Measurements from ENCODE around the gene HOXD4. TPM values are rescaled to one million over a fixed set of nuclear protein-coding genes. Genes with fewer than 3 reads are reported as not detected.

Gene HOXD4
- total and polyA plus RNA-seq, 12 donors: 0.13 to 1.6 (median 0.40) TPM; not detected in 2

DNA sequence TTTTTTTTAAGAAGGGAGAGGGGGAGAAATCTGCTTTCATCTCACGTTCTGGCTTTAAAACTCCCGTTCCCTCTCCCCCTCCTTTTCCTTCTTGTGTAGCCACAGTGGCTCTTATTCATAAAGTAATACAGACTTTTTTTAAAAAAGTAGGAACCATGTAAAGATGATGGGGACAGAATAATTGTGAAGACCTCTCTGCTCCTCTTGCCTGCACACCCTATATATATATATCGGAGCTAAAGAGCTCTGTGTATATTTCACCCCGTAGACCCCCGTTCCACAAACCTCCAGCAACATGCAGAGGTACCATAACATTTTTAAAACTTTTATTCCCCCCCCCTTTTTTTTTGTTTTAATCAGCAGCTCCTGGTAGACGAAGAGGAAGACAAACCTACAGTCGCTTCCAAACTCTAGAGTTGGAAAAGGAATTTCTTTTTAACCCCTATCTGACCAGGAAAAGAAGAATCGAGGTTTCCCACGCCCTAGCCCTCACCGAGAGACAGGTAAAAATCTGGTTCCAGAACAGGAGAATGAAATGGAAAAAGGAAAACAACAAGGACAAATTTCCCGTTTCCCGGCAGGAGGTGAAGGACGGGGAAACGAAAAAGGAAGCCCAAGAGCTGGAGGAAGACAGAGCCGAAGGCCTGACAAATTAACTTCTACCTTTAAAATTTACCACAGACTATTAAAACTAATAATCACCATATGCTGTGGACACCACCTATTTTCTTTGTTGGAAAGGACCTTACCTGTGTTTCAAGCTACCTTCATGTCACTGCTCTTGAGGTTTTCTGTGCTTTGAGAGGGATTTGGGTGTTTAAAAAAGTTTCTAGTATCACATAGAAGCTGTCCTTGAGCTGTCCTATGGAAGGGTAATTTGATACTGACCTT, 20.1 kb upstream of the HOXD4 start:
- Histone ChIP-seq H3K4me3 (peak overlapping the region in 6 of 10 donors; percentile 35 to 51 (median 42)), H3K27ac (peak overlapping the region in 2 of 10 donors; percentile 43 to 80), H3K27me3 (peaks cover 40 to 99% (median 96%) of the 10 kb centered on the region in 7 donors), H3K4me1 (peaks cover 0 to 45% (median 11%) of the 10 kb centered on the region in 9 donors), H3K9me3 (no peaks in the 10 kb centered on the region), H3K36me3 (no peaks in the 10 kb centered on the region)
- TF ChIP-seq, protein P1, sequence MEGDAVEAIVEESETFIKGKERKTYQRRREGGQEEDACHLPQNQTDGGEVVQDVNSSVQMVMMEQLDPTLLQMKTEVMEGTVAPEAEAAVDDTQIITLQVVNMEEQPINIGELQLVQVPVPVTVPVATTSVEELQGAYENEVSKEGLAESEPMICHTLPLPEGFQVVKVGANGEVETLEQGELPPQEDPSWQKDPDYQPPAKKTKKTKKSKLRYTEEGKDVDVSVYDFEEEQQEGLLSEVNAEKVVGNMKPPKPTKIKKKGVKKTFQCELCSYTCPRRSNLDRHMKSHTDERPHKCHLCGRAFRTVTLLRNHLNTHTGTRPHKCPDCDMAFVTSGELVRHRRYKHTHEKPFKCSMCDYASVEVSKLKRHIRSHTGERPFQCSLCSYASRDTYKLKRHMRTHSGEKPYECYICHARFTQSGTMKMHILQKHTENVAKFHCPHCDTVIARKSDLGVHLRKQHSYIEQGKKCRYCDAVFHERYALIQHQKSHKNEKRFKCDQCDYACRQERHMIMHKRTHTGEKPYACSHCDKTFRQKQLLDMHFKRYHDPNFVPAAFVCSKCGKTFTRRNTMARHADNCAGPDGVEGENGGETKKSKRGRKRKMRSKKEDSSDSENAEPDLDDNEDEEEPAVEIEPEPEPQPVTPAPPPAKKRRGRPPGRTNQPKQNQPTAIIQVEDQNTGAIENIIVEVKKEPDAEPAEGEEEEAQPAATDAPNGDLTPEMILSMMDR (IDR thresholded peaks at IDR 0.05): no peak
- 11 to 13% methylated on average over 15 of the region's 15 CpGs for WGBS, 2 donors
- intact Hi-C loops (cut with DNase I): loop anchor here in 2 of 10 donors (5.0 to 10.0 kb wide), 2 partner anchors 321 to 684 kb away; no protein-coding TSS in a partner anchor
- DNase-seq: no peak
- ATAC-seq: no peak

DNA sequence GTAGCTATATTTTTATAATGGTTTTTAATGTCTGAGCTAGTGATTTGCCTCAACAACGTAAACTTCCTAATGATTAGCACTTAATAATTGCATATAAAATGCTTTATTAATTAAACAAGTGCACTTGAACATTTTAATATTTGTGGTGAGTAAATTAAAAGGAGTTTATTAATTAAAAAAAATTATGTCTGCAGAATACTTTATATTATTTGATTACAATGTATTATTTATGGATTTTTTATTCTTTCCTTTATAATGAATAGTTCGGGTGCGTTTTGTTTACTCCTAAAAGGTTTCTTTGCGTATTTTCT, 19.5 kb upstream of the HOXD4 start:
- TF ChIP-seq, protein P1 (IDR thresholded peaks at IDR 0.05): no peak
- Histone ChIP-seq H3K27me3 (peaks cover 46 to 99% (median 96%) of the 10 kb centered on the region in 7 donors), H3K4me3 (peak overlapping the region in 3 of 10 donors; percentile 2 to 51 (median 36)), H3K27ac (peak overlapping the region in 1 of 10 donors; percentile 80), H3K36me3 (no peaks in the 10 kb centered on the region), H3K4me1 (peaks cover 0 to 51% (median 14%) of the 10 kb centered on the region in 9 donors), H3K9me3 (no peaks in the 10 kb centered on the region)
- no peak for DNase-seq
- intact Hi-C loops (cut with DNase I): loop anchor here in 2 of 10 donors (5.0 to 10.0 kb wide), 2 partner anchors 320 to 683 kb away; no protein-coding TSS in a partner anchor
- 23 to 27% methylated on average over 4 of the region's 4 CpGs for WGBS, 2 donors
- ATAC-seq: no peak

DNA sequence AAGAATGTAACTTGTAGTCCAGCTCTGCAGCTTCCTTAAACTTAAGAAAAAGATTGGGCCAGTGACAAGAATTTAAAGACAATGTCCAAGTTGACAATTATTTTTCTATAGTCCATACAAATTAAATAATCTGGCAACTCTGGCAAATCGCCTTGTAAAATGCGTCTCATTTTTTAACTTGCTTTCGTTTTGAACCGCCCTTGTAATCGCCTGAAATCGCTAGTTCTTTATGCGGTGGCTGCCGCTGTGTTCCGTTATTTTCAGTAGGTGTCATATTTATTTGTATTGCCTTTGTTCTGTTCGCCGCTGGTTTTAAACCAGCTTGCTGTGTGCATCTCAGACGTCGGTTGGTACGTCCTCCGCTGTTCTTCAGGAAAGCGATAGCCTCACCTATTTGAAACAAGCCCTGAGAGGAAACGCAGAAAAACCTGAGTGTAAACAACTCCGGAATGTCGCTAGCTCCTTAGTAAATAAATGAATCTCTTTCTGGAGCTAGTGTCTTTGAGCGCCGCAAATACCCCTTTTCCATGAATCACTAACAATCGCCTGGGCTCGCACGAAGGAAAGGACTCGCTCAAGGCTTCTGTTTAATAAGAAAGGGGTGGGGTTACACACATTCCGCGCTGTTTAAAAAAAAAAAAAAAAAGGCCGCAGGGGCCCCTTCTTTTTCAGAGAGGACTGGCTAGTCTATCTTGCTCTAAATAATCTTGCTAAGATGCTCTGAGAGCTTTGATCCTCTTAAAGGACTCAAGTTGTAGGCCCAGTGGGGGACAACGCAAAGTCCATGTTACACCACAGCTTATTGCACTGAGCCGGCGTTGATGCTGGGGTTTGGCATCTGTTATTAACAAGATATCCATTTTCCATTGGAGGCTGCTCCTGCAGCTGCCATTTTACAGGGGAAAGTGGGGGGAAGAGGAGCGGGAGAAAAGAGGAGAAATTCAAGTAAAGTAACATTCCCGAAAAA, 18.9 kb upstream of the HOXD4 start:
- TF ChIP-seq, protein P1 (IDR thresholded peaks at IDR 0.05): no peak
- Histone ChIP-seq H3K27ac (peak overlapping the region in 1 of 10 donors; percentile 0), H3K4me3 (peak overlapping the region in 6 of 10 donors; percentile 2 to 51 (median 26)), H3K9me3 (no peaks in the 10 kb centered on the region), H3K4me1 (peaks cover 0 to 47% (median 16%) of the 10 kb centered on the region in 9 donors), H3K36me3 (no peaks in the 10 kb centered on the region), H3K27me3 (peaks cover 52 to 99% (median 96%) of the 10 kb centered on the region in 7 donors)
- WGBS, 2 donors: 9 to 16% methylated on average over 33 of the region's 33 CpGs
- intact Hi-C loops (cut with DNase I): loop anchor here in 2 of 10 donors (5.0 to 10.0 kb wide), 2 partner anchors 320 to 682 kb away; no protein-coding TSS in a partner anchor
- DNase-seq: no peak
- no peak for ATAC-seq

DNA sequence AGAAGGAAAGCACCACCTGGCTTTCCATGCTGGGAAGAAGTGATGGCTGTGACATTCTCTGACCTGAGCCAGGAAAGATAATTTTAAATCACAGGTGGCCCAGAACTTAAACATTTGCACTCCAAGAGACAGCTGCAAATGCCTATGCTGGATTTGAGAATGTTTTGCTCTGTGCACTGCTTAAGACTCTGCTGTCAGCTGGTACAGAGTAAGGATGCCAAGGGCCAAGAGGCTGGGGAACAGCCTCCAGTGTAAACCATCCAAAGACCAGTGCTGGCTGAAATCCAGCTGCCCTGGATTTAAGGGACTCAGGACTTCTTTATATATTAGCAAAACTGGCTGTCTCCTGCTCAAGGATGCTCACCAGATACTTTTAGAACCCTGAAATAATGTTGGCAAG, 18.0 kb upstream of the HOXD4 start:
- Histone ChIP-seq H3K27ac (no peak overlapping the region), H3K9me3 (no peaks in the 10 kb centered on the region), H3K36me3 (no peaks in the 10 kb centered on the region), H3K4me1 (peaks cover 0 to 43% (median 16%) of the 10 kb centered on the region in 9 donors), H3K27me3 (peaks cover 55 to 100% (median 97%) of the 10 kb centered on the region in 7 donors), H3K4me3 (no peak overlapping the region)
- intact Hi-C loops (cut with DNase I): loop anchor here in 2 of 10 donors (5.0 to 10.0 kb wide), 2 partner anchors 319 to 681 kb away; no protein-coding TSS in a partner anchor
- no peak for DNase-seq
- TF ChIP-seq, protein P1 (IDR thresholded peaks at IDR 0.05): no peak
- no peak for ATAC-seq

Data from heart right ventricle (tissue), 16 donors.